Measurements from ENCODE around the gene RDH16.
"Not testable (repeated sequence)": the region's sequence is repeated elsewhere in the genome, so short reads cannot be mapped to it uniquely, and the experiment has no call there.

The RDH16 gene

DNA sequence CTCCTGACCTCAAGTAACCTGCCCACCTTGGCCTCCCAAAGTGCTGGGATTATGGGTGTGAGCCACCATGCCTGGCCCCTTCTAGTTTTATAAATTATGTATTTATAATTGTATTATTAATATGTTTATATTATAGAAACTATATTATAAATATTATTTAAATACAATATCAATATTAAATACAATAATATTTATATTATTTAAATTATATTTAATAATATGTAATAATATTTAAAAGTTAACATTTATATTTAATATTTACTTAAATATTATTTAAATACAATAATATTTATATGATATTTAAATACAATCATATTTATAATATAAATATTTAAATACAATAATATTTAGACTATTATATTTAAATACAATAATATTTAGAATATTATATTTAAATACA is 43.2 kb downstream of the RDH16 start:
- Histone ChIP-seq H3K9me3 (no peaks in the 10 kb centered on the region; the same call in 1 of the 2 replicates), H3K4me1 (no peaks in the 10 kb centered on the region), H3K27me3 (no peaks in the 10 kb centered on the region), H3K4me3 (ENCODE audit: low read depth, low read length) (no peak overlapping the region), H3K36me3 (no peaks in the 10 kb centered on the region)
- TF ChIP-seq CTCF (IDR thresholded peaks at IDR 0.05; ENCODE audit: low read depth, low read length): no peak
- DNase-seq: no peak

GRCh38 chr12:56909403-56909802 is 48.0 kb downstream of the RDH16 start:
- not testable (repeated sequence) for H3K4me1 ChIP-seq; H3K4me3 ChIP-seq (ENCODE audit: low read depth, low read length); H3K36me3 ChIP-seq; H3K9me3 ChIP-seq; H3K27me3 ChIP-seq; DNase-seq

DNA sequence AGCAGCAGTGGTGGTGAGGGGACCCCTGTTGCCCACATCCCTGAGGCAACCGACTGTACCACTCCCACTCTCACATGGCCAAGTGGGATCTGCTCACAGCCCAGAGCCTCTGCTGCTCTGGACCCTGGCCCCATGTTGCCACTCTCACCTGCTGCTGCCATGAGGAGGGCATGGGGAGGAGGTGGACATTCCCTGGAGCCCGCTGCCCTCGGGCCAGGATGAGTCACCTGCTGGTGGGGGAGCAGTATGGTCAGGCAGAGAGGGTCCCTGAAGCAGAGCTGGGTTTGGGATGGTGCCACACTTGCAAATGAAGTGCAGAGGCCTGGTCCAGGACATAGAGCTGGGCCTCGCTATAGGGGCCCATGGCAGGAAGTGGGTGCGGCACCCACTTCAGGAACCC is 49.3 kb downstream of the RDH16 start:
- H3K27me3 ChIP-seq: no peaks in the 10 kb centered on the region
- no peak for DNase-seq
- H3K4me3 ChIP-seq (ENCODE audit: low read depth, low read length): no peak overlapping the region
- TF ChIP-seq CTCF (IDR thresholded peaks at IDR 0.05; ENCODE audit: low read depth, low read length): no peak
- no peaks in the 10 kb centered on the region for H3K9me3 ChIP-seq
- no peaks in the 10 kb centered on the region for H3K36me3 ChIP-seq
- no peaks in the 10 kb centered on the region for H3K4me1 ChIP-seq

- Histone ChIP-seq H3K36me3 (no peaks in the 10 kb centered on the region), H3K9me3 (no peaks in the 10 kb centered on the region), H3K27me3 (no peaks in the 10 kb centered on the region), H3K4me1 (no peaks in the 10 kb centered on the region), H3K4me3 (ENCODE audit: low read depth, low read length) (no peak overlapping the region)
- no peak for DNase-seq
- TF ChIP-seq CTCF (IDR thresholded peaks at IDR 0.05; ENCODE audit: low read depth, low read length): no peak
Measured at GRCh38 chr12:56905852-56906251, 51.6 kb downstream of the RDH16 start.

GRCh38 chr12:56903374-56903773 is 54.0 kb downstream of the RDH16 start:
- Histone ChIP-seq H3K4me3 (ENCODE audit: low read depth, low read length) (no peak overlapping the region), H3K4me1 (no peaks in the 10 kb centered on the region), H3K27me3 (no peaks in the 10 kb centered on the region), H3K9me3 (no peaks in the 10 kb centered on the region), H3K36me3 (no peaks in the 10 kb centered on the region)
- DNase-seq: no peak
- no peak for TF ChIP-seq CTCF (IDR thresholded peaks at IDR 0.05; ENCODE audit: low read depth, low read length)

Measured in BE2C (cell line).